Lower leg skin (tissue), 3 donors: ENCODE results near the gene C16orf92.

Source experiments
- POLR2A ChIP-seq, 2 donors: fragments of 450-650 bp; IDR thresholded peaks; one replicate each; pipeline ENCODE4 v1.6.1; 2016 to 2017; ENCODE audit warnings: antibody characterized with exemption in 2 of 2, mild to moderate bottlenecking in 1 of 2, moderate library complexity in 1 of 2
- TF ChIP-seq, protein P1 (sequence below), 3 donors: fragments of 450-650 bp; IDR thresholded peaks; one replicate each; pipeline ENCODE4 v1.5.1; 2016; ENCODE audit warnings: antibody characterized with exemption in 3 of 3, mild to moderate bottlenecking in 3 of 3, moderate library complexity in 2 of 3

DNA sequence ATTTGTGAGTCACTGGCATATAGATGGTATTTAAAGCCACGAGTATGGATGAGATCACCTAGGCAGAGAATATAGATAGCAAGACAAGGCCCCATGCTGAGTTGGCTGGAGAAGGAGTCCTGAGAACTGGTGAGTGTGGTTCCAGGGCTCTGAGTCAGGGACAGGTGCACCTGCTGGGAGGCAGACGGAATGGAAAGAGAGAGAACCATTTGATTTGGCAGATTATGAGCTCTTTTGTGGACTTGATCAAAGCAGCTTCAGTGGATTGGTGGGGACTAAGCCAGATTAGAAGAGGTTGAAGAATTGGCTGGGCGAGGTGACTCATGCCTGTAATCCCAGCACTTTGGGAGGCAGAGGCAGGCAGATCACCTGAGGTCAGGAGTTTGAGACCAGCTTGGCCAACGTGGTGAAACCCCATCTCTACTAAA, 4.3 kb upstream of the C16orf92 start:
- TF ChIP-seq, protein P1, sequence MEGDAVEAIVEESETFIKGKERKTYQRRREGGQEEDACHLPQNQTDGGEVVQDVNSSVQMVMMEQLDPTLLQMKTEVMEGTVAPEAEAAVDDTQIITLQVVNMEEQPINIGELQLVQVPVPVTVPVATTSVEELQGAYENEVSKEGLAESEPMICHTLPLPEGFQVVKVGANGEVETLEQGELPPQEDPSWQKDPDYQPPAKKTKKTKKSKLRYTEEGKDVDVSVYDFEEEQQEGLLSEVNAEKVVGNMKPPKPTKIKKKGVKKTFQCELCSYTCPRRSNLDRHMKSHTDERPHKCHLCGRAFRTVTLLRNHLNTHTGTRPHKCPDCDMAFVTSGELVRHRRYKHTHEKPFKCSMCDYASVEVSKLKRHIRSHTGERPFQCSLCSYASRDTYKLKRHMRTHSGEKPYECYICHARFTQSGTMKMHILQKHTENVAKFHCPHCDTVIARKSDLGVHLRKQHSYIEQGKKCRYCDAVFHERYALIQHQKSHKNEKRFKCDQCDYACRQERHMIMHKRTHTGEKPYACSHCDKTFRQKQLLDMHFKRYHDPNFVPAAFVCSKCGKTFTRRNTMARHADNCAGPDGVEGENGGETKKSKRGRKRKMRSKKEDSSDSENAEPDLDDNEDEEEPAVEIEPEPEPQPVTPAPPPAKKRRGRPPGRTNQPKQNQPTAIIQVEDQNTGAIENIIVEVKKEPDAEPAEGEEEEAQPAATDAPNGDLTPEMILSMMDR (IDR thresholded peaks at IDR 0.05), result no peak
- no peak for TF ChIP-seq POLR2A (IDR thresholded peaks at IDR 0.05)
